Activated CD8-positive, alpha-beta memory T cell treated with anti-CD3 and anti-CD28 coated beads for 24 hours (primary cell): Measurements from ENCODE around the gene PTGDR2.
"Not testable (repeated sequence)": the region's sequence is repeated elsewhere in the genome, so short reads cannot be mapped to it uniquely, and the experiment has no call there.

Experiments used
- DNase-seq: peaks from one replicate; pipeline ENCODE4 v3.0.0-alpha.2; 2020

PTGDR2 gene

DNA sequence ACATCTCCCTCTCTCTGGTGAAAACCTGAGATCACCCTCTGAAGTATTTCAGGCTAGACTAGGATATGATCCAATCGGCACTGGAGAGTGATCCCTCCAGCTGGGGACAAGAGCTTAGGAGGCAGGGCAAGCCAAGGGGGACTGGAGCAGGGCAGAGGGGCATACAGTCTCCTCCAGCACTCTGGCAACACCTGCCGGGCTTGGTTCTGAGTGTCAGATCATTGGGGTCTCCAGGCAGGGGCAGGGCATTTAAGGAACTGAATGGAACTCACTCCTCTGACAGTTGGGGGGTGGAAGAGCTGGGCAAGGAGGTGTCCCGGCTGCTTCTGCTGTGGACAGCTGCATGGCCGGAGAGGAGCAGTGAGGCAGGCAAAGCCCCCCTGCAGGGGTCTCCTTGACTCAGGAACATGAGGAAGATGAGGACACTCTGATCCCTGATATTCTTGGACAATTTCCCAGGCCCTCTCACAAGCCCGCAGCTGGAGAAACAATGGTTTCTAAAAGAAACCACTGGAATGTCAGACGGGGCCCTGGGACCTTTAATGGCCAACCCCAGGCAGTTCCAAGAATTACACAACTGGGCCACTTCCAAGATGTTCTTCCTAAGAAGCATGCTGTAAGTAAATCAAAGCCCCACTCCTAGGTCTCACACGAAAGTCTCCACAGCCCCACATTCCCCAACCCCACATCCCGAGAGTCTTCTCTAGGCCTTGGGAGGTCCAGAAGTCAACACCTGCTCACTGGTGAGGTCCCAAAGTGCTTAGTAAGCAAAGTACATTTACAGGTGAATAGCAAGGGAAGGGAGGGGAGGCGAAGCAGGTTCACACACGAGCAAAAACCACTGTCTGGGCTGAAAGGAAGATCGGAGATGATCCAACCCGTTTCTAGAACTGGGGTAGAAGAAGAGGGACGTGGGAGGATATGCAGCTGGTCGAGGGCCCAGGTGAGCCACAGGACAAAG lies 15.0 kb downstream of the PTGDR2 start:
- DNase-seq = no peak

DNA sequence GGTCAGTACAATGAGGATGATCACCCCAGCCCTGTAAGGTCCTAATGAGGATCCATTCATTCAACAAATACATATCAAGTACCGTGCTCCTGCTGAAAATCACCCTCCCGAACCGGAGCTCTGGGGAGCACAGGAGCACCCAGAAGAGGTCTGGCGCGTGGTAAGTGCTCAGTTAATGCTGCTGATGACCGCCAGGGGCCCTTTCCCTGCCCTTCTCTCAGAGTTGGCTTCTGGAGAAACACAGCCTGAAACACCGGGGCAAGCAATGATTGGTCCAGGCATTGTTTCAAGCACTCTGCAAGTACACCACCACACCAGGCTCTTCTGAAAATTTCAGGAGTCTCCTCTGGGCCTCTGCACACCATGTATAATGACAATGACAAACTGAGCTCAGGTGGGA lies 17.6 kb downstream of the PTGDR2 start:
- DNase-seq = no peak

DNA sequence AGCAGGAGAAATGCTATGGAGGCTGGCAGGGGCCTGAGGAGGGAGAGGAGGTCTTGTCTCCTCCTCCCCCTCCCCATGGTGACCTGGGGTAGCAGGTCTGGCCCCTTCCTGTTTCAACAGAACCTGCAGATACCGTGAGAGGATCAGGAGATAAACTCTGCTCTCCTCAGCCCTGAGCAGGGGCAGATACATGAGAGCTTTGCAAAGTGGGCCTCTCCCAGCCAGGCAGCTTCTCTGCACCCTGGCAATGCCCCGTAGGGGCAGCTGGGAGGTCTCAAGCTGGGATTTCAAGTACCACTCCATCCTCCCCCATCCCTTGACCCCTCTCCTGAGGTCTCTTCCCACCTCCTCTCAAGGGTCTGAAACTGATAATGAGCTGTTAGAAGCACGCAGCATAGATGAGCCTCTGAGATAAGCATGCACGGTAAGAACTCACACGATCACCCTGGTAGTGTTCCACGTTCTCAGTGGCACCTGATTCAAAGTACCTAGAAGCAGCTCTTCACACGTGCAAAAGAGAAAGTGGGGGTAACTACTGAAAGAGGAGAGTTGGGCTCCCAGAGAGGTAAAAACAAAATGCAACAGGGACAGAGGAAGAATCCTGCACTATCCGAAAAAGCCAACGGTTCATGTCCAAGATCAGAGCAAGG lies 18.8 kb downstream of the PTGDR2 start:
- no peak for DNase-seq

GRCh38 chr11:60835534-60835846 lies 20.3 kb downstream of the PTGDR2 start:
- no peak for DNase-seq

- no peak for DNase-seq
These were observed 20.8 kb downstream of the PTGDR2 start for GRCh38 chr11:60834742-60835533.

DNA sequence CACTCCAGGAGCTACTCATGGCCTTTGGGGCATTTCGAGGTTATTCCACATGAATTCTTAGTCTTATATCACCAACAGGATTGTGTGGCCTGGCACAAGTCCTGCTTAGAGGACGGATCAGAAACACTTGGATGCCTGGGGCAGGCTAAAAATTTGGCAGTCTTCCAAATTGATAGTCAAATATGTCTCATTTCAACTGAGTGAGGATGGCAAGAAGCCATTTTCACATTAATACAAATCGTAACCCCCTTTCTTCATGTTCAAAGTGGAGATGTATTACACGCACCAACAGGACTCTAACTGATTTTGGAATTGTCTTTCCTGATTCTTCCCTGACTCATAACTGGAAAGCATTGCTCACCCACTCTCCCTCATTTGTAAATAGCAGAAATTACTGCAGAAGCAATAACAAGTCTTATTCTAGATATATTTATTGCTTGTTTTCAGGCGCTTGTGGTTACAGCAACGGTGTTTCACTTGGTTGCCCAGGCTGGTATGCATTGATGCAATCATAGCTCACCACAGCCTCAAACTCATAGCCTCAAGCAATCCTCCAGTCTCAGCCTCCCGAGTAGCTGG lies 24.2 kb downstream of the PTGDR2 start:
- DNase-seq = no peak

DNA sequence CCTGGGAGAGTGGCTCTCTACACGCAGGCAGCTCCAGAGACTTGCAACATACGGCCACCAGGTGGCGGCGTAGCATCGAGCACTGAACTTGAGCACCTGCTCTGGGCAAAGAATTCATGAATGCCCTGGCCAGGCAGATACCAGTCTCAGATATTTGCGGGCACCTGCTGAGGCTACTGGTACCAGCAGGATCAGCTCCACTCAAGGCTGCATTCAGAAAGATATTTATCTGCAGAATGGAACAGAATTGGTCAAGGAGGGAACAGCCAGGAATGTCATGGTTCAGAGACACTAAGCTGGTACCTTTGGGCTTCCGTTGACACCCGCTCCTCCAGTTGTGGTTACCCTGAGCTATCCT lies 24.6 kb downstream of the PTGDR2 start:
- peak; percentile 91 for DNase-seq

- no peak for DNase-seq
These were observed 25.1 kb downstream of the PTGDR2 start for GRCh38 chr11:60830478-60831142.

- DNase-seq = no peak
These were observed 30.0 kb downstream of the PTGDR2 start for GRCh38 chr11:60825790-60826189.

GRCh38 chr11:60825118-60825517 lies 30.6 kb downstream of the PTGDR2 start:
- DNase-seq = no peak

DNA sequence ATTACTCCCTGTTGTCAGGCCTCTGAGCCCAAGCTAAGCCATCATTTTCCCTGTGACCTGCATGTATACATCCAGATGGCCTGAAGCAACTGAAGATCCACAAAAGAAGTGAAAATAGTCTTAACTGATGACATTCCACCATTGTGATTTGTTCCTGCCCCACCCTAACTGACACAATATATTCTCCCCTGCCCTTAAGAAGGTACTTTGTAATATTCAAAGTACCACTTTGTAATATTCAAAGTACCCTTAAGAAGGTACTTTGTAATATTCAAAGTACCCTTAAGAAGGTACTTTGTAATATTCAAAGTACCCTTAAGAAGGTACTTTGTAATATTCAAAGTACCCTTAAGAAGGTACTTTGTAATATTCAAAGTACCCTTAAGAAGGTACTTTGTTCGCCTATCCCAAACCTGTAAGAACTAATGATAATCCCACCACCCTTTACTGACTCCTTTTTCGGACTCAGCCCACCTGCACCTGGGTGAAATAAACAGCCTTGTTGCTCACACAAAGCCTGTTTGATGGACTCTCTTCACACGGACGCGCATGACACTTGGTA lies 31.9 kb downstream of the PTGDR2 start:
- DNase-seq = not testable (repeated sequence)

GRCh38 chr11:60821827-60822599 lies 33.7 kb downstream of the PTGDR2 start:
- no peak for DNase-seq

- DNase-seq = no peak
These were observed 37.7 kb downstream of the PTGDR2 start for GRCh38 chr11:60818057-60818456.

GRCh38 chr11:60816590-60817157 lies 39.1 kb downstream of the PTGDR2 start:
- DNase-seq = no peak

GRCh38 chr11:60814112-60814511 lies 41.6 kb downstream of the PTGDR2 start:
- DNase-seq = no peak

- no peak for DNase-seq
These were observed 42.4 kb downstream of the PTGDR2 start for GRCh38 chr11:60813324-60813723.

DNA sequence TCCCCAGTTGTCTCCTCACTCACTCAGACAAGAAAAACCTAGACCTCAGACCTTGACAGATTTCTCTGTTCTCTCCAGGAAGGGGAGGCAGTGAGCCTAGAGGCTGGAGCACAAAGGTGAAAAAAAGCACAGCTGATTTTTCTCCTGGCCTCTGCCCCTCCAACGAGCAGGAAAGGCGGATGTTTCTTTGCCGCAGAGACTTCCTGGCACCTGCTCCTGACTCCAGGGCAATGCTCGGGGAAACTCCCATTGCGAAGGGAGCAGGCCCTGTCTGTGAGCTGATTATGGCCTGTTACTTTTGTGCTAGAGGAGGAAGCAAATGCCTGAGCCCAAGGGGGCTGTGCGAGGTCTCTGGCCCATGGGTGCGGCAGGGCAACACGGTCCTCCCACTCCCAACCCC lies 45.2 kb downstream of the PTGDR2 start:
- DNase-seq = no peak

- no peak for DNase-seq
These were observed 45.6 kb downstream of the PTGDR2 start for GRCh38 chr11:60810151-60810550.

GRCh38 chr11:60809691-60810090 lies 46.1 kb downstream of the PTGDR2 start:
- no peak for DNase-seq

DNA sequence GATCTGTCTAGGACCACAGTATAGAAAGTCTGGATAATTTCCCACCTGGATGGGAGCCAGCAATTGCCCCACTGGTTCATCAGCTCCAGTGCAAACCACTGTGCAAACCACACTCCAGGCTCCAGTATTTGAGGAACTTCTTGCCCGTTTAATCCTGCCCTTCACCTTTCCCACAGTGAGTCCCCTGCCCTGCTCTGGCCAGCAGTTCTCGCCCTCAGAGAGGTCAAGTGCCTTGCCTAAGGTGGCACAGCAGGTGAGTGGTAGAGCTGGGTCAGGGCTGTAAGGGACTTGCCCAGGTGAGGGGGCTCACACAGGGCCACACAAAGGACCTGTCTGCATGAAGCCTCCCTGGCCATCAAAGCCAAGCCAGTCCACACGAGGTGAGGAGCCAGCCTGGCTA lies 46.5 kb downstream of the PTGDR2 start:
- DNase-seq = no peak

DNA sequence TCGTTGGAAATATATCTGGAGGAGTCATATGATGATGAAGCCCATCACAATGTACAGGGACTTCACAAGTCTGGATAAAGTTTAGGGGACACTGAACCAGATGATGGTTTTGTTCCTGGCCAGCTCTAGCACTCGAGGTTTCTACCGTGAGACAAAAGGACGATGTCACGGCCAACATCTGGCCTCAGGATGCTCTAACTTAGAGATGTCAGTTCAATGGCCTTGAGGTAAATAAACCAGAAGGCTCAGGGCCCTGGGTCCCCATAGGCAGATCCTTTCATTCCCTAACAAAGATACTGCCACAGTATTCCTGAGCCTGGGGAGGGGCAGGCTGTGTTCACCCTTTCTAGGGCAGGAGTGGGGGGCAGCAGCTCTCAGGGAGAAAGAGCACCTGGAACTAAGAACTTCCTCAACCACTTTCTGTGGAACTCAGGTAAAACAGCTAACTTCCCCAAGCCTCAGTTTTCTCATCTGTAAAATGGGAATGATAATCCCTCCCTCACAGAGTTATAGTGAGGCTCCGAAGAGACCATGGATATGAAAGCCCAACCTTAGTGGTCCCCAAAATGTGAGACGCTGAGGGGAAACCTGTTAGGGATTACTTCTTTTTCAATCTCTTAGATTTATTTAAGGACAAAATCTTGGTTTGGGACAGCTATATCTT lies 52.3 kb downstream of the PTGDR2 start:
- no peak for DNase-seq
